Neural cell (in vitro differentiated cells): ENCODE results near the gene POU2AF3. TPM values are rescaled to one million over a fixed set of nuclear protein-coding genes. Genes with fewer than 3 reads are reported as not detected.

Source experiments
- H2AFZ ChIP-seq: fragments of 200-600, 300-800 bp; sonication (generic), shearing (Covaris generic); 2 replicates; pipeline ENCODE4 v1.6.0; 2014; ENCODE audit warnings: low read depth, mild to moderate bottlenecking, antibody characterized with exemption, low read length, moderate library complexity
- H3F3A ChIP-seq: fragments of 200-600 bp; shearing (Covaris generic); 2 replicates; pipeline ENCODE4 v1.6.1; 2016; ENCODE audit warnings: mild to moderate bottlenecking, moderate library complexity, mixed read lengths, antibody characterized with exemption, low read length; ENCODE audit not compliant: insufficient read depth, poor library complexity, severe bottlenecking
- H3K27ac ChIP-seq: fragments of 200-600, 300-800 bp; sonication (generic), shearing (Covaris generic); 2 replicates; pipeline ENCODE4 v1.5.1; 2014; ENCODE audit warnings: mild to moderate bottlenecking, low read length, moderate library complexity
- H3K27me3 ChIP-seq: fragments of 300-800, 200-600 bp; sonication (generic), shearing (Covaris generic); 2 replicates; pipeline ENCODE4 v1.6.0; 2014; ENCODE audit warnings: mild to moderate bottlenecking, low read depth, low read length, moderate library complexity; ENCODE audit not compliant: insufficient read depth
- H3K36me3 ChIP-seq: fragments of 300-800, 200-600 bp; sonication (generic), shearing (Covaris generic); 2 replicates; pipeline ENCODE4 v1.5.1; 2014; ENCODE audit warnings: mild to moderate bottlenecking, antibody characterized with exemption, low read length, moderate library complexity; ENCODE audit not compliant: insufficient read depth
- H3K4me2 ChIP-seq: fragments of 300-800, 200-600 bp; sonication (generic), shearing (Covaris generic); 2 replicates; pipeline ENCODE4 v1.6.0; 2014; ENCODE audit warnings: mild to moderate bottlenecking, low read length
- H3K4me3 ChIP-seq: fragments of 300-800, 200-600 bp; sonication (generic), shearing (Covaris generic); 2 replicates; pipeline ENCODE4 v1.5.1; 2014; ENCODE audit warnings: mild to moderate bottlenecking, low read length, moderate library complexity
- H3K79me2 ChIP-seq: fragments of 200-600 bp; shearing (Covaris generic); replicated peaks from 2 replicates; pipeline ENCODE4 v1.6.0; 2014; ENCODE audit warnings: mild to moderate bottlenecking, low read length, moderate library complexity; ENCODE audit not compliant: insufficient read depth
- H3K9ac ChIP-seq: fragments of 300-800, 200-600 bp; sonication (generic), shearing (Covaris generic); 2 replicates; pipeline ENCODE4 v1.6.1; 2016; ENCODE audit warnings: mild to moderate bottlenecking, low read length, mixed read lengths
- H3K9me2 ChIP-seq: fragments of 200-600 bp; shearing (Covaris generic); 2 replicates; pipeline ENCODE4 v1.6.1; 2016; ENCODE audit warnings: mild to moderate bottlenecking, low read length, mixed read lengths; ENCODE audit not compliant: insufficient read depth
- H3K9me3 ChIP-seq: fragments of 200-600, 300-800 bp; sonication (generic), shearing (Covaris generic); 2 replicates; pipeline ENCODE4 v1.6.1; 2016; ENCODE audit warnings: mild to moderate bottlenecking, mixed run types, low read length, moderate library complexity, mixed read lengths
- H4K20me1 ChIP-seq: fragments of 200-600 bp; shearing (Covaris generic); 2 replicates; pipeline ENCODE4 v1.6.1; 2016; ENCODE audit warnings: mild to moderate bottlenecking, mixed run types; ENCODE audit not compliant: insufficient read depth
- EP300 ChIP-seq: fragments of 450-650 bp; conservative IDR thresholded peaks from 2 replicates; pipeline ENCODE4 v1.6.1; 2014; ENCODE audit warnings: antibody characterized with exemption, mild to moderate bottlenecking, moderate library complexity; ENCODE audit not compliant: poor library complexity, severe bottlenecking
- EZH2 ChIP-seq: fragments of 200-600, 300-800 bp; shearing (Covaris generic), sonication (generic); IDR thresholded peaks from 2 replicates; pipeline ENCODE4 v1.6.1; 2014; ENCODE audit warnings: antibody characterized with exemption, low read length, borderline replicate concordance, mild to moderate bottlenecking; ENCODE audit not compliant: insufficient read depth, poor library complexity, severe bottlenecking
- MXI1 ChIP-seq: fragments of 450-650 bp; conservative IDR thresholded peaks from 2 replicates; pipeline ENCODE4 v1.6.1; 2014; ENCODE audit warnings: antibody characterized with exemption, mild to moderate bottlenecking; ENCODE audit not compliant: poor library complexity, severe bottlenecking
- POLR2AphosphoS5 ChIP-seq: IDR thresholded peaks from 2 replicates; pipeline ENCODE4 v1.6.1; 2012
- RAD21 ChIP-seq: fragments of 450-650 bp; conservative IDR thresholded peaks from 2 replicates; pipeline ENCODE4 v1.6.1; 2014; ENCODE audit warnings: antibody characterized with exemption, mild to moderate bottlenecking, moderate library complexity
- SMC3 ChIP-seq: fragments of 450-650 bp; conservative IDR thresholded peaks from 2 replicates; pipeline ENCODE4 v1.6.1; 2014; ENCODE audit warnings: antibody characterized with exemption, mild to moderate bottlenecking, moderate library complexity; ENCODE audit not compliant: poor library complexity
- TAF1 ChIP-seq: IDR thresholded peaks from 2 replicates; pipeline ENCODE4 v1.6.1; 2012; ENCODE audit warnings: low read depth
- polyA plus RNA-seq: library from polyadenylated mRNA; depleted of rRNA; stranded (reverse); fragments of >200 nt; gene quantifications from 2 replicates; pipeline ENCODE4 v1.2.3, GENCODE V29; 2014
- TF ChIP-seq, protein P1 (sequence below): fragments of 450-650 bp; IDR thresholded peaks from 2 replicates; pipeline ENCODE4 v1.5.1; 2014; ENCODE audit warnings: antibody characterized with exemption, mild to moderate bottlenecking, moderate library complexity; ENCODE audit not compliant: poor library complexity, severe bottlenecking
- TF ChIP-seq, protein P2 (sequence below): IDR thresholded peaks from 2 replicates; pipeline ENCODE4 v1.6.1; 2012; ENCODE audit warnings: borderline replicate concordance

Gene POU2AF3
- polyA plus RNA-seq, 1 donor from 2014 or later: not detected

DNA sequence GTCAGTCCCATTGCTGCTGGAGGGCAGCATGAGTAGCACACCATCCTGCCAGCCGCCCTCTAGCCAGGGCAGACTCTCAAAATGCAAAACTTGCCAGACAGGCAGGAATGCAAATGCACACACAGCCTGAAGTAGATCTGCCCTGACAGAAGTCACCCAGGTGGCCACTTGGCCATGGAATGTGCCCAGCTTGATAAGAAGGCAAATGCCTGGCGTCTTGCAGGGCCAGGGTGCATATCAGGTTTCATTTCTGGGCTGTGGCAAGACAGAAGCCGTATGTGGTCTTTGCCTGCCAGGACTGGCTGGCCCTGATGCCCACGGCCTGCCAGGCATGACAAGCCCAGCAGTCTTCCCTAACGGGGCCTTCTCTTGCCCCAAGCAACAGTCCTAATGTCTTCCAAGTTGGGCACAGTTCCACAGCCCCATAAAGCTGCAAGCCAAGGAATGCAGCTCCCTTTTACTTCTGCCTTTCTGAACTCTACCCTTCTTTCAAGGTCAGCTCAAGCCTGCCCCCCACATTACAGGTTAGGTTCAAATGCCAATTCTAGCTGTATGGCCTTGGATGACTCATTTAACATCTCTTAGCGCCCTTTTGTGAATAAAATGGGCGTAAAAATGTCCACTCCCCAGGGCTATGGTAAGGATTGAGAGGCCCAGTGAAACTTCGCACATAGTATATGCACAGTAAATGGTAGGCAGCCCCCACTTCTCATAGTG, 29.7 kb downstream of the POU2AF3 start:
- H3K9me3 ChIP-seq: no peaks in the 10 kb centered on the region
- no peaks in the 10 kb centered on the region for H3K79me2 ChIP-seq
- H3K27me3 ChIP-seq: no peaks in the 10 kb centered on the region
- no peak overlapping the region for H3K27ac ChIP-seq
- H2AFZ ChIP-seq: no peak overlapping the region
- no peak overlapping the region for H3K4me3 ChIP-seq
- H4K20me1 ChIP-seq: no peaks in the 10 kb centered on the region
- no peak overlapping the region for H3K9ac ChIP-seq
- H3F3A ChIP-seq: no peaks in the 10 kb centered on the region
- no peaks in the 10 kb centered on the region for H3K9me2 ChIP-seq
- no peak overlapping the region for H3K4me2 ChIP-seq
- H3K36me3 ChIP-seq: no peaks in the 10 kb centered on the region
- TF ChIP-seq, protein P1, sequence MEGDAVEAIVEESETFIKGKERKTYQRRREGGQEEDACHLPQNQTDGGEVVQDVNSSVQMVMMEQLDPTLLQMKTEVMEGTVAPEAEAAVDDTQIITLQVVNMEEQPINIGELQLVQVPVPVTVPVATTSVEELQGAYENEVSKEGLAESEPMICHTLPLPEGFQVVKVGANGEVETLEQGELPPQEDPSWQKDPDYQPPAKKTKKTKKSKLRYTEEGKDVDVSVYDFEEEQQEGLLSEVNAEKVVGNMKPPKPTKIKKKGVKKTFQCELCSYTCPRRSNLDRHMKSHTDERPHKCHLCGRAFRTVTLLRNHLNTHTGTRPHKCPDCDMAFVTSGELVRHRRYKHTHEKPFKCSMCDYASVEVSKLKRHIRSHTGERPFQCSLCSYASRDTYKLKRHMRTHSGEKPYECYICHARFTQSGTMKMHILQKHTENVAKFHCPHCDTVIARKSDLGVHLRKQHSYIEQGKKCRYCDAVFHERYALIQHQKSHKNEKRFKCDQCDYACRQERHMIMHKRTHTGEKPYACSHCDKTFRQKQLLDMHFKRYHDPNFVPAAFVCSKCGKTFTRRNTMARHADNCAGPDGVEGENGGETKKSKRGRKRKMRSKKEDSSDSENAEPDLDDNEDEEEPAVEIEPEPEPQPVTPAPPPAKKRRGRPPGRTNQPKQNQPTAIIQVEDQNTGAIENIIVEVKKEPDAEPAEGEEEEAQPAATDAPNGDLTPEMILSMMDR: no peak
- TF ChIP-seq EP300: no peak
- TF ChIP-seq MXI1: no peak
- no peak for TF ChIP-seq TAF1
- TF ChIP-seq, protein P2, sequence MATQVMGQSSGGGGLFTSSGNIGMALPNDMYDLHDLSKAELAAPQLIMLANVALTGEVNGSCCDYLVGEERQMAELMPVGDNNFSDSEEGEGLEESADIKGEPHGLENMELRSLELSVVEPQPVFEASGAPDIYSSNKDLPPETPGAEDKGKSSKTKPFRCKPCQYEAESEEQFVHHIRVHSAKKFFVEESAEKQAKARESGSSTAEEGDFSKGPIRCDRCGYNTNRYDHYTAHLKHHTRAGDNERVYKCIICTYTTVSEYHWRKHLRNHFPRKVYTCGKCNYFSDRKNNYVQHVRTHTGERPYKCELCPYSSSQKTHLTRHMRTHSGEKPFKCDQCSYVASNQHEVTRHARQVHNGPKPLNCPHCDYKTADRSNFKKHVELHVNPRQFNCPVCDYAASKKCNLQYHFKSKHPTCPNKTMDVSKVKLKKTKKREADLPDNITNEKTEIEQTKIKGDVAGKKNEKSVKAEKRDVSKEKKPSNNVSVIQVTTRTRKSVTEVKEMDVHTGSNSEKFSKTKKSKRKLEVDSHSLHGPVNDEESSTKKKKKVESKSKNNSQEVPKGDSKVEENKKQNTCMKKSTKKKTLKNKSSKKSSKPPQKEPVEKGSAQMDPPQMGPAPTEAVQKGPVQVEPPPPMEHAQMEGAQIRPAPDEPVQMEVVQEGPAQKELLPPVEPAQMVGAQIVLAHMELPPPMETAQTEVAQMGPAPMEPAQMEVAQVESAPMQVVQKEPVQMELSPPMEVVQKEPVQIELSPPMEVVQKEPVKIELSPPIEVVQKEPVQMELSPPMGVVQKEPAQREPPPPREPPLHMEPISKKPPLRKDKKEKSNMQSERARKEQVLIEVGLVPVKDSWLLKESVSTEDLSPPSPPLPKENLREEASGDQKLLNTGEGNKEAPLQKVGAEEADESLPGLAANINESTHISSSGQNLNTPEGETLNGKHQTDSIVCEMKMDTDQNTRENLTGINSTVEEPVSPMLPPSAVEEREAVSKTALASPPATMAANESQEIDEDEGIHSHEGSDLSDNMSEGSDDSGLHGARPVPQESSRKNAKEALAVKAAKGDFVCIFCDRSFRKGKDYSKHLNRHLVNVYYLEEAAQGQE: no peak
- no peak for TF ChIP-seq RAD21
- TF ChIP-seq EZH2: no peak
- no peak for TF ChIP-seq SMC3
- no peak for TF ChIP-seq POLR2AphosphoS5

DNA sequence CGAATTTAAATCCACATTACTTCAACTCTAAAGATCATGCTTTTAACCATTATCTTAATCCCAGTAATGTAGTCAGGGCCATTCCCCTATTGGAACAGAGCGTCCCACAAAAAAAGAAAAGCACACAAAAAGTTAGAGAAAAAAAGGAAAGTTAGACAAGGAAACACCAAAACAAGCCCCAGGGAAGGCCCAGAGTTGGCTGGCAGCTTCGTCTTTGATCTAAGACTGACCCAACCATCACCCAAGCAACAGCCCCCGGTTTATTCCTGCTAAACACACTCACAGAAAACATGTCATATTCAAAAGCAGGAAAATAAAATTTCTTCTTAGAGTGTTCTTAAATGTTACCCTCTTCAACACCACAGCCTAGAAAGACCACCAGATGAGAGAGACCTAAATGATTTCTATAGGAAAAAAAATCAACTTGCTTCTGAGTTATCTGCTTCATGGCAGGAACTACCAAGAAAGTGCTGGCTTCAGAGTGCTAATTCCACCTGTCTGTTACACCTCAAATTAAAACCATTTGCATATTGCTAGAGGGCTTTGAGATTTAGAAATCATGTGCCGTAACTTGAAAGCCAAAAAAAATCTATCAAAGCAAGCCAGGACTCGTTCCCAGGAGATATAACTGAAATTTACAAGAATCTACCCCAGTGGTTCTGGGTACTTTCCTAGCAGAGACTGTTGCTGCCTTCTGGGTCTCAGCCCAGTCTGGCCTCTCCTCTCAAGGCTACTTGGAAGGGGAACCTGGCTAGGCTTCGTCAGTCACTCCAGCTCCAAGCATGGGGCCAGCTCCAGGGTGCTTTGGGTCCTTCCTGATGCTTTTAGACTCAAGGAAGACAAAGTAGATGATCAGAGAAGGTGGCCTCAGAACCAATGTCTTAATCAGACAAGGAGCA, 31.2 kb downstream of the POU2AF3 start:
- TF ChIP-seq, protein P2: no peak
- TF ChIP-seq, protein P1: no peak
- TF ChIP-seq SMC3 (no peak), TAF1 (no peak)
- Histone ChIP-seq H3K27me3 (no peaks in the 10 kb centered on the region), H3K4me3 (no peak overlapping the region), H3K9me2 (no peaks in the 10 kb centered on the region), H3K27ac (no peak overlapping the region), H3K36me3 (no peaks in the 10 kb centered on the region), H3K79me2 (no peaks in the 10 kb centered on the region), H3K4me2 (no peak overlapping the region), H2AFZ (no peak overlapping the region), H3F3A (no peaks in the 10 kb centered on the region), H4K20me1 (no peaks in the 10 kb centered on the region), H3K9ac (no peak overlapping the region), H3K9me3 (no peaks in the 10 kb centered on the region)
